PC-3 (cell line): ENCODE results near the gene MSL2.

ENCODE experiments used
- EZH2 ChIP-seq: fragments of 300-600 bp; sonication (generic); IDR thresholded peaks from one replicate; pipeline ENCODE4 v1.6.1; 2017; ENCODE audit warnings: antibody characterized with exemption, mild to moderate bottlenecking, low read length; ENCODE audit not compliant: unreplicated experiment
- TF ChIP-seq, protein P1 (sequence below): fragments of 300-600 bp; sonication (generic); conservative IDR thresholded peaks from 2 replicates; pipeline ENCODE4 v1.5.1; 2017; ENCODE audit warnings: antibody characterized with exemption, low read depth, mild to moderate bottlenecking, low read length

DNA sequence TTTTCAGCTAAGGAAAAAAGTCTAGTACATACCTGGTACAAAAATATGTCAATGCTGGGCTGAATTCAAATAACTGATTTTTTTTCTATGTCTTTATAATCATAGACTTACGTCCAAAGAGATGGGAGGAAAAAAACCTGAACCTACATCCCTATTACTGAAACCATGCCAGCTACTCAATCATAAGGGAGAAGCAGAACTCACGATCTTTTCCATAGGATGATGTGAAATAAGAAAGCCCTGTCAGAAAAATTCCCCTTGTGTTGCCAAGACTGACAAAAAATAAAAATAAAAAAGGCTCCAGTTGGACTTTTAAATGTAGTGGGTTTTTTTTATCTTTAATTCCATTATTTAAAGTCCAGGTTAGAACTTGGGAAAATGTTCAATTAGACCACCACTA is 3.3 kb downstream of the MSL2 start:
- TF ChIP-seq, protein P1, sequence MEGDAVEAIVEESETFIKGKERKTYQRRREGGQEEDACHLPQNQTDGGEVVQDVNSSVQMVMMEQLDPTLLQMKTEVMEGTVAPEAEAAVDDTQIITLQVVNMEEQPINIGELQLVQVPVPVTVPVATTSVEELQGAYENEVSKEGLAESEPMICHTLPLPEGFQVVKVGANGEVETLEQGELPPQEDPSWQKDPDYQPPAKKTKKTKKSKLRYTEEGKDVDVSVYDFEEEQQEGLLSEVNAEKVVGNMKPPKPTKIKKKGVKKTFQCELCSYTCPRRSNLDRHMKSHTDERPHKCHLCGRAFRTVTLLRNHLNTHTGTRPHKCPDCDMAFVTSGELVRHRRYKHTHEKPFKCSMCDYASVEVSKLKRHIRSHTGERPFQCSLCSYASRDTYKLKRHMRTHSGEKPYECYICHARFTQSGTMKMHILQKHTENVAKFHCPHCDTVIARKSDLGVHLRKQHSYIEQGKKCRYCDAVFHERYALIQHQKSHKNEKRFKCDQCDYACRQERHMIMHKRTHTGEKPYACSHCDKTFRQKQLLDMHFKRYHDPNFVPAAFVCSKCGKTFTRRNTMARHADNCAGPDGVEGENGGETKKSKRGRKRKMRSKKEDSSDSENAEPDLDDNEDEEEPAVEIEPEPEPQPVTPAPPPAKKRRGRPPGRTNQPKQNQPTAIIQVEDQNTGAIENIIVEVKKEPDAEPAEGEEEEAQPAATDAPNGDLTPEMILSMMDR: no peak
- no peak for TF ChIP-seq EZH2
